ENCODE measurements around the gene LEF1. TPM values are rescaled to one million over a fixed set of nuclear protein-coding genes. Genes with fewer than 3 reads are reported as not detected.

LEF1 gene
- total and polyA plus RNA-seq, 2 donors from 2014 or later, result 5.1 to 14.5 TPM

GRCh38 chr4:108107101-108107500 is 61.6 kb downstream of the LEF1 start:
- no peak overlapping the region for H3K27ac ChIP-seq (ENCODE audit: low read depth in 2 of 2, low read length in 2 of 2)
- FAIRE-seq (no peak), DNase-seq (no peak)
- H3K9ac ChIP-seq (ENCODE audit: low read length in 3 of 3), result no peak overlapping the region
- no peak for TF ChIP-seq CTCF (IDR thresholded peaks at IDR 0.05; ENCODE audit: borderline replicate concordance, extremely low read depth, insufficient read depth)
- H3K4me1 ChIP-seq (ENCODE audit: control insufficient read depth in 2 of 3, insufficient read depth in 2 of 3, low read depth in 1 of 3, low read length in 3 of 3), result no peaks in the 10 kb centered on the region
- peaks cover 0 to 2% (median 0%) of the 10 kb centered on the region in 3 donors for H3K36me3 ChIP-seq (ENCODE audit: control insufficient read depth in 2 of 3, insufficient read depth in 3 of 3, low read length in 3 of 3)
- H3K9me3 ChIP-seq (ENCODE audit: control insufficient read depth in 2 of 3, insufficient read depth in 1 of 3, low read length in 3 of 3), result no peaks in the 10 kb centered on the region
- no peaks in the 10 kb centered on the region for H3K27me3 ChIP-seq (ENCODE audit: control insufficient read depth, insufficient read depth, low read length)
- no peak overlapping the region for H3K4me3 ChIP-seq (ENCODE audit: low read length in 3 of 3)
- intact Hi-C loops (cut with DNase I), result no loop called here

GRCh38 chr4:108106186-108106585 is 62.5 kb downstream of the LEF1 start:
- H3K9me3 ChIP-seq (ENCODE audit: control insufficient read depth in 2 of 3, insufficient read depth in 1 of 3, low read length in 3 of 3), result no peaks in the 10 kb centered on the region
- no peak overlapping the region for H3K9ac ChIP-seq (ENCODE audit: low read length in 3 of 3)

GRCh38 chr4:108103099-108103862 is 65.5 kb downstream of the LEF1 start:
- no peak overlapping the region for H3K4me3 ChIP-seq (ENCODE audit: low read length in 3 of 3)
- no peak for DNase-seq
- no peaks in the 10 kb centered on the region for H3K9me3 ChIP-seq (ENCODE audit: control insufficient read depth in 2 of 3, insufficient read depth in 1 of 3, low read length in 3 of 3)
- H3K36me3 ChIP-seq (ENCODE audit: control insufficient read depth in 2 of 3, insufficient read depth in 3 of 3, low read length in 3 of 3), result peaks cover 0 to 2% (median 0%) of the 10 kb centered on the region in 3 donors
- no peak overlapping the region for H3K9ac ChIP-seq (ENCODE audit: low read length in 3 of 3)
- no peak for TF ChIP-seq CTCF (IDR thresholded peaks at IDR 0.05; ENCODE audit: borderline replicate concordance, extremely low read depth, insufficient read depth)
- no peaks in the 10 kb centered on the region for H3K4me1 ChIP-seq (ENCODE audit: control insufficient read depth in 2 of 3, insufficient read depth in 2 of 3, low read depth in 1 of 3, low read length in 3 of 3)
- H3K27ac ChIP-seq (ENCODE audit: low read depth in 2 of 2, low read length in 2 of 2), result no peak overlapping the region
- intact Hi-C loops (cut with DNase I), result no loop called here
- H3K27me3 ChIP-seq (ENCODE audit: control insufficient read depth, insufficient read depth, low read length), result no peaks in the 10 kb centered on the region
- no peak for FAIRE-seq

More at GRCh38 chr4:108106186-108106585, 62.5 kb downstream of the LEF1 start:
- Histone ChIP-seq H3K4me1 (ENCODE audit: control insufficient read depth in 2 of 3, insufficient read depth in 2 of 3, low read depth in 1 of 3, low read length in 3 of 3) (no peaks in the 10 kb centered on the region), H3K36me3 (ENCODE audit: control insufficient read depth in 2 of 3, insufficient read depth in 3 of 3, low read length in 3 of 3) (peaks cover 0 to 2% (median 0%) of the 10 kb centered on the region in 3 donors), H3K27me3 (ENCODE audit: control insufficient read depth, insufficient read depth, low read length) (no peaks in the 10 kb centered on the region), H3K4me3 (ENCODE audit: low read length in 3 of 3) (no peak overlapping the region), H3K27ac (ENCODE audit: low read depth in 2 of 2, low read length in 2 of 2) (no peak overlapping the region)
- no peak for FAIRE-seq
- no peak for DNase-seq
- intact Hi-C loops (cut with DNase I), result no loop called here
- TF ChIP-seq CTCF (IDR thresholded peaks at IDR 0.05; ENCODE audit: borderline replicate concordance, extremely low read depth, insufficient read depth), result no peak

All from kidney (tissue), 14 donors.